Caco-2 (cell line): ENCODE measurements around the gene GOPC. TPM values are rescaled to one million over a fixed set of nuclear protein-coding genes. Genes with fewer than 3 reads are reported as not detected.

Source experiments
- BruUV-seq: library from RNA; stranded (reverse); fragments of 400-500 nt; replicated peaks from 2 replicates; lab custom pipeline; 2021; lab: Mats Ljungman, UMichigan
- CTCF ChIA-PET: fragments of 300-600 bp; sonication (Branson Sonifier 250); formaldehyde crosslinking; loops from one replicate; lab custom pipeline; 2022; ENCODE audit warnings: antibody characterized with exemption; lab: Charles Lee
- POLR2A ChIA-PET: fragments of 300-600 bp; sonication (Branson Sonifier 250); formaldehyde crosslinking; loops from one replicate; lab custom pipeline; 2022; ENCODE audit warnings: antibody characterized with exemption; lab: Charles Lee
- DNase-seq, 2 experiments: peaks; one replicate each; pipeline versions ENCODE4 v3.0.0 to v3.0.0-alpha.2; 2020 to 2022
- H3K27me3 ChIP-seq: replicated peaks from 2 replicates; pipeline ENCODE4 v1.6.0; 2011; ENCODE audit warnings: low read length; ENCODE audit not compliant: control insufficient read depth, insufficient read depth
- H3K36me3 ChIP-seq: 2 replicates; pipeline ENCODE4 v1.5.1; 2011; ENCODE audit warnings: low read length; ENCODE audit not compliant: control insufficient read depth, insufficient read depth
- H3K4me1 ChIP-seq: fragments of 250-450 bp; sonication (Bioruptor Pico); 2 replicates; pipeline ENCODE4 v1.5.1; 2020; ENCODE audit warnings: mild to moderate bottlenecking
- H3K4me3 ChIP-seq: 2 replicates; pipeline ENCODE4 v1.5.1; 2011; ENCODE audit warnings: low read depth, mild to moderate bottlenecking, control low read depth, low read length
- H3K9me3 ChIP-seq: fragments of 250-450 bp; sonication (Bioruptor Pico); 2 replicates; pipeline ENCODE4 v1.5.1; 2020; ENCODE audit warnings: mild to moderate bottlenecking, moderate library complexity
- H3K27ac Mint-ChIP-seq: one replicate; pipeline ENCODE4 v1.8.0; 2022; ENCODE audit warnings: mixed read lengths; ENCODE audit not compliant: unreplicated experiment
- H3K27me3 Mint-ChIP-seq: one replicate; pipeline ENCODE4 v1.8.0; 2022; ENCODE audit warnings: mixed read lengths; ENCODE audit not compliant: insufficient read depth, unreplicated experiment
- H3K36me3 Mint-ChIP-seq: one replicate; pipeline ENCODE4 v1.8.0; 2022; ENCODE audit warnings: mild to moderate bottlenecking, mixed read lengths; ENCODE audit not compliant: insufficient read depth, unreplicated experiment
- H3K4me1 Mint-ChIP-seq: one replicate; pipeline ENCODE4 v1.8.0; 2022; ENCODE audit warnings: low read depth, mixed read lengths; ENCODE audit not compliant: unreplicated experiment
- H3K4me3 Mint-ChIP-seq: one replicate; pipeline ENCODE4 v1.8.0; 2022; ENCODE audit warnings: mild to moderate bottlenecking, moderate library complexity, mixed read lengths; ENCODE audit not compliant: unreplicated experiment
- H3K9me3 Mint-ChIP-seq: one replicate; pipeline ENCODE4 v1.8.0; 2022; ENCODE audit warnings: mixed read lengths; ENCODE audit not compliant: unreplicated experiment
- CTCF ChIP-seq, 2 experiments: fragments of 200-600 bp in 1 of 2; IDR thresholded peaks; 1 replicate in 1 of 2; 2 replicates in 1 of 2; pipeline versions ENCODE4 v1.5.1 to v1.8.0; 2011 to 2022; ENCODE audit warnings: antibody characterized with exemption in 1 of 2, control low read depth in 1 of 2, inconsistent platforms in 1 of 2, low read depth in 1 of 2, low read length in 1 of 2, mild to moderate bottlenecking in 1 of 2, moderate library complexity in 1 of 2; ENCODE audit not compliant: insufficient read depth in 1 of 2, severe bottlenecking in 1 of 2, unreplicated experiment in 1 of 2
- intact Hi-C: fragments of 100-400 bp; cut with micrococcal nuclease; formaldehyde crosslinking; loops from one replicate; pipeline ENCODE4 v1.10.0; 2022; ENCODE audit not compliant: unreplicated experiment
- total RNA-seq: library from RNA; stranded (reverse); gene quantifications from 2 replicates; pipeline ENCODE4 v1.2.3, GENCODE V29; 2022

GOPC gene
- total RNA-seq, 1 experiment from 2014 or later: 29.0 TPM

- no peaks in the 10 kb centered on the region for H3K9me3 ChIP-seq
- no TSS peak for BruUV-seq
- POLR2A ChIA-PET: no interaction called here
- no peaks in the 10 kb centered on the region for H3K27me3 ChIP-seq
- H3K36me3 ChIP-seq: no peaks in the 10 kb centered on the region
- H3K4me1 ChIP-seq: no peaks in the 10 kb centered on the region
- H3K36me3 Mint-ChIP-seq: no peaks in the 10 kb centered on the region
- CTCF ChIA-PET: no interaction called here
- H3K4me3 Mint-ChIP-seq: no peak overlapping the region
- intact Hi-C loops: no loop called here
- H3K4me3 ChIP-seq: no peak overlapping the region
- no peak for DNase-seq
- H3K4me1 Mint-ChIP-seq: peaks cover 6% of the 10 kb centered on the region
- no peak for TF ChIP-seq CTCF (IDR thresholded peaks at IDR 0.05; ENCODE audit: insufficient read depth in 1 of 2, low read depth in 1 of 2, low read length in 1 of 2, severe bottlenecking in 1 of 2, unreplicated experiment in 1 of 2)
- H3K9me3 Mint-ChIP-seq: peaks cover 12% of the 10 kb centered on the region
- no peak overlapping the region for H3K27ac Mint-ChIP-seq
- H3K27me3 Mint-ChIP-seq: no peaks in the 10 kb centered on the region
Measured at GRCh38 chr6:117613920-117614560, 11.7 kb upstream of the GOPC start.

GRCh38 chr6:117607511-117607910, 5.2 kb upstream of the GOPC start:
- Mint-ChIP-seq H3K4me1 (peaks cover 6% of the 10 kb centered on the region), H3K27me3 (no peaks in the 10 kb centered on the region), H3K36me3 (peaks cover 2% of the 10 kb centered on the region), H3K4me3 (no peak overlapping the region), H3K9me3 (no peaks in the 10 kb centered on the region), H3K27ac (no peak overlapping the region)
- DNase-seq: no peak
- no peaks in the 10 kb centered on the region for H3K27me3 ChIP-seq
- no peaks in the 10 kb centered on the region for H3K36me3 ChIP-seq
- TF ChIP-seq CTCF (IDR thresholded peaks at IDR 0.05; ENCODE audit: insufficient read depth in 1 of 2, low read depth in 1 of 2, low read length in 1 of 2, severe bottlenecking in 1 of 2, unreplicated experiment in 1 of 2): no peak
- ChIA-PET CTCF (no interaction called here), POLR2A (interaction anchor here (0.5 kb wide), 1 partner anchor 158 kb away, joined by 9 read pairs; no protein-coding TSS in a partner anchor)
- intact Hi-C loops: no loop called here
- no peak overlapping the region for H3K4me3 ChIP-seq
- no TSS peak for BruUV-seq
- no peaks in the 10 kb centered on the region for H3K9me3 ChIP-seq
- H3K4me1 ChIP-seq: 0 out of 2 replicates have a peak, but pooled peaks cover 4% of the 10 kb centered on the region

- intact Hi-C loops: loop anchor here (1.0 to 2.0 kb wide), 8 partner anchors 49 to 259 kb away; no protein-coding TSS in a partner anchor
- H3K27me3 Mint-ChIP-seq: no peaks in the 10 kb centered on the region
- H3K27ac Mint-ChIP-seq: no peak overlapping the region
- peak; percentile 56 to 63 for DNase-seq
- H3K4me3 Mint-ChIP-seq: no peak overlapping the region
- no peak overlapping the region for H3K4me3 ChIP-seq
- no peaks in the 10 kb centered on the region; the same call in 1 of the 2 replicates for H3K36me3 ChIP-seq
- H3K36me3 Mint-ChIP-seq: peaks cover 8% of the 10 kb centered on the region
- peaks cover 6% of the 10 kb centered on the region for H3K4me1 Mint-ChIP-seq
- ChIA-PET CTCF (interaction anchor here (1.6 kb wide), 1 partner anchor 127 kb away, joined by 4 read pairs; no protein-coding TSS in a partner anchor), POLR2A (no interaction called here)
- peak; percentile 74 for TF ChIP-seq CTCF (IDR thresholded peaks at IDR 0.05; ENCODE audit: insufficient read depth in 1 of 2, low read depth in 1 of 2, low read length in 1 of 2, severe bottlenecking in 1 of 2, unreplicated experiment in 1 of 2)
- no TSS peak for BruUV-seq
- no peaks in the 10 kb centered on the region for H3K27me3 ChIP-seq
- H3K4me1 ChIP-seq: peaks cover 4% of the 10 kb centered on the region; the same call in 1 of the 2 replicates
- no peaks in the 10 kb centered on the region for H3K9me3 ChIP-seq
- no peaks in the 10 kb centered on the region for H3K9me3 Mint-ChIP-seq
Measured at GRCh38 chr6:117605169-117605826, 3.0 kb upstream of the GOPC start.
